RWPE2 (cell line): ENCODE data around the gene BRD7.

ENCODE experiments used
- ATAC-seq: fragments of 200-7000 bp; cut with Tn5 transposase; 3 replicates; pipeline ENCODE4 v1.9.1; 2021; ENCODE audit warnings: low read depth
- DNase-seq: peaks from one replicate; pipeline ENCODE4 v3.0.0-alpha.2; 2020; ENCODE audit warnings: low spot score
- H3K27ac ChIP-seq: fragments of 450-650 bp; 2 replicates; pipeline ENCODE4 v1.5.1; 2017; ENCODE audit warnings: mild to moderate bottlenecking; ENCODE audit not compliant: poor library complexity, severe bottlenecking
- H3K27me3 ChIP-seq: fragments of 250-450 bp; sonication (Bioruptor Pico); 2 replicates; pipeline ENCODE4 v1.5.1; 2021; ENCODE audit warnings: mild to moderate bottlenecking, moderate library complexity; ENCODE audit not compliant: insufficient read depth, poor library complexity, severe bottlenecking
- H3K36me3 ChIP-seq: fragments of 250-450 bp; sonication (Bioruptor Pico); 2 replicates; pipeline ENCODE4 v1.5.1; 2020; ENCODE audit warnings: low read depth, mild to moderate bottlenecking, moderate library complexity
- H3K4me1 ChIP-seq: fragments of 250-450 bp; sonication (Bioruptor Pico); 2 replicates; pipeline ENCODE4 v1.5.1; 2021; ENCODE audit warnings: mild to moderate bottlenecking, moderate library complexity; ENCODE audit not compliant: insufficient read depth, poor library complexity, severe bottlenecking
- H3K4me3 ChIP-seq: fragments of 250-450 bp; sonication (Bioruptor Pico); 2 replicates; pipeline ENCODE4 v1.5.1; 2021; ENCODE audit warnings: mild to moderate bottlenecking, moderate library complexity; ENCODE audit not compliant: severe bottlenecking
- H3K9me3 ChIP-seq: fragments of 250-450 bp; sonication (Bioruptor Pico); 2 replicates; pipeline ENCODE4 v1.5.1; 2021; ENCODE audit warnings: mild to moderate bottlenecking, moderate library complexity; ENCODE audit not compliant: severe bottlenecking
- CTCF ChIP-seq: fragments of 450-650 bp; IDR thresholded peaks from one replicate; pipeline ENCODE4 v1.5.1; 2017; ENCODE audit warnings: mild to moderate bottlenecking, moderate library complexity; ENCODE audit not compliant: poor library complexity, severe bottlenecking

The BRD7 gene

GRCh38 chr16:50332599-50332998 lies 36.2 kb downstream of the BRD7 start:
- ATAC-seq = no peak
- no peaks in the 10 kb centered on the region for H3K27me3 ChIP-seq

DNA sequence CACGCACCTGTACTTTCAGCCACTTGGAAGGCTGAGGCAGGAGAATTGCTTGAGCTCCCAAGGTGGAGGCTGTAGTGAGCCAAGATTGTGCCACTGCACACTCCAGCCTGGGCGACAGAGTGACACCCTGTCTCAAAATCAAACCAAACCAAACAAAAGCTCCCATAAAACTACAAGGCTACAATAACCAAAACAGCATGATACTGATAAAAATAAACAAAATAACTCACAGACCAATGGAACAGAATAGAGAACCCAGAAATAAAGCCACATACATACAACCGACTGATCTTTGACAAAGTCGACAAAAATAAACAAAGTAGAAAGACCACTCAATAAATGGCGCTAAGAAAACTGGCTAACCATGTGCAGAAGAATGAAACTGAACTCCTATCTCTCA lies 37.2 kb downstream of the BRD7 start:
- no peak overlapping the region for H3K4me3 ChIP-seq
- ATAC-seq = no peak
- H3K27me3 ChIP-seq = no peaks in the 10 kb centered on the region
- no peak for DNase-seq
- H3K4me1 ChIP-seq = no peaks in the 10 kb centered on the region
- H3K27ac ChIP-seq = no peak overlapping the region
- H3K9me3 ChIP-seq = no peaks in the 10 kb centered on the region
- H3K36me3 ChIP-seq = peaks cover 92% of the 10 kb centered on the region
- no peak for TF ChIP-seq CTCF

More at GRCh38 chr16:50332599-50332998, 36.2 kb downstream of the BRD7 start:
- no peak overlapping the region for H3K4me3 ChIP-seq
- peaks cover 82% of the 10 kb centered on the region for H3K36me3 ChIP-seq
- H3K4me1 ChIP-seq = no peaks in the 10 kb centered on the region
- TF ChIP-seq CTCF = no peak
- H3K9me3 ChIP-seq = no peaks in the 10 kb centered on the region
- DNase-seq = no peak
- no peak overlapping the region for H3K27ac ChIP-seq

- Histone ChIP-seq H3K36me3 (peaks cover 95% of the 10 kb centered on the region), H3K4me1 (no peaks in the 10 kb centered on the region), H3K27ac (no peak overlapping the region), H3K9me3 (no peaks in the 10 kb centered on the region), H3K4me3 (no peak overlapping the region), H3K27me3 (no peaks in the 10 kb centered on the region)
- no peak for TF ChIP-seq CTCF
- ATAC-seq = no peak
- DNase-seq = no peak
These were observed 39.2 kb downstream of the BRD7 start for GRCh38 chr16:50329446-50330189.

DNA sequence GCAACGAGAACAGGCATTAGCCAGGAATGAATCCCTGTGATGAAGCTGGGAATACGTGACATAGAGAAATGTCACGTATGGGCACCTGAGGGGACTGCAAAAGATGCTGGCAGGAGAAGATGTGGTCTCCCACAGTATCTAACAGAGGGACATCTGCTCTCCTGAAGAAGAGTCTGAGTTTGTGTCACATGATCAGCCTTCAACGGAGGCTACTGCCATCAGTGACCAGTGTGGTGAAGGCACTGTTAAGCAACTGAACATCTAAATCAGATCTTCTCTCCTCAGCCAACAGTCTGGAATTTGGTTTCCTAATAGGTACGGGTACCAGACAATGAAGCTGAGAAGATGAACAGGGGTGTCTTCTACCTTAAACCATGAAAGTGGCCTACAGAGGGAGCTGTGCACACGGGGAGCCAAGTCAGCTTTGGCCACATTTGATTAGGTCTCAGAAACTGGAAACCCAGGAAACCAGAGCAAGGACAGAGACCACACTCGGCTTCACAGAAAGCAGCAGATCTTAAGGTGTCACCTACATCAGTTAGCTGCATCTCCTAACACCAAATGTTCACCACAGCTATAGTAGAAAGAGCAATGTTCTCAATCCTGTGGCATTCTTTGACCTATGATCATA lies 41.8 kb downstream of the BRD7 start:
- ATAC-seq (peak; percentile 66; the same call in 2 of the 3 replicates), DNase-seq (no peak)
- H3K27me3 ChIP-seq = no peaks in the 10 kb centered on the region
- peak; percentile 50 for TF ChIP-seq CTCF
- H3K9me3 ChIP-seq = no peaks in the 10 kb centered on the region
- no peaks in the 10 kb centered on the region for H3K4me1 ChIP-seq
- H3K4me3 ChIP-seq = no peak overlapping the region
- H3K27ac ChIP-seq = no peak overlapping the region
- peaks cover 92% of the 10 kb centered on the region for H3K36me3 ChIP-seq

DNA sequence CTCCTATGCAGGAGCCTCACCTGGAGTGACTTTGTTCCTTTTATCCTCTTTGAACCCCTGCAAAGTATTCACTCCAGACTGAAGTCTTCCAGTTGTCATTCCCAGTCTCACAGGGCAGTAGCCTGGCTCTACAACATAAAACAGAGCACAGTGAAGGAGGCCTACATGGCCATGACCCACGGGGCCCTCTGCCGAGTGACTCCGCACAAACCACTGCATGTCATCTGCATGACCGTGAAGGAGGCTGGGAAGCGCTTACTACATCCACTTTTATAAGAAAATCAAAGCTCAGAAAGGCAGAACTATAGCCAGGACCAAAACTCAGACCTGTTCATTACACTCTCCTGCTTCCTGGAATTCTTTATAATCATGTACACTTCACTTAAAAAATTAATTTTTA lies 42.5 kb downstream of the BRD7 start:
- no peaks in the 10 kb centered on the region for H3K9me3 ChIP-seq
- no peaks in the 10 kb centered on the region for H3K27me3 ChIP-seq
- no peak overlapping the region for H3K27ac ChIP-seq
- no peaks in the 10 kb centered on the region for H3K4me1 ChIP-seq
- ATAC-seq (no peak), DNase-seq (no peak)
- H3K4me3 ChIP-seq = no peak overlapping the region
- H3K36me3 ChIP-seq = peaks cover 90% of the 10 kb centered on the region
- TF ChIP-seq CTCF = no peak
